SK-N-SH (cell line): Measurements from ENCODE around the gene MAP4K4. TPM values are rescaled to one million over a fixed set of nuclear protein-coding genes. Genes with fewer than 3 reads are reported as not detected.

Experiments used
- CTCF ChIA-PET: fragments of 300-600, 350-600 bp; formaldehyde crosslinking; extraction: SDS; loops from one replicate; lab custom pipeline; 2021; lab: Yijun Ruan, JAX
- POLR2A ChIA-PET: fragments of 350-600 bp; sonication (Branson Sonifier 250); formaldehyde crosslinking; extraction: SDS; loops from one replicate; lab custom pipeline; 2020; ENCODE audit warnings: antibody characterized with exemption, inconsistent platforms; lab: Yijun Ruan, JAX
- DNase-seq: peaks from one replicate; pipeline ENCODE4 v3.0.0; 2012
- H2AFZ ChIP-seq: fragments of 200-600 bp; sonication (generic); 2 replicates; pipeline ENCODE4 v1.8.1; 2016; ENCODE audit warnings: antibody characterized with exemption, mild to moderate bottlenecking, low read depth
- H3F3A ChIP-seq: fragments of 200-600 bp; sonication (generic); replicated peaks from 2 replicates; pipeline ENCODE3; 2016; ENCODE audit warnings: antibody characterized with exemption, mild to moderate bottlenecking; ENCODE audit not compliant: insufficient read depth
- H3K27ac ChIP-seq, 2 experiments: fragments of 200-500 bp in 1 of 2; fragments of 200-600 bp in 1 of 2; sonication (Bioruptor generic) in 1 of 2; sonication (generic), shearing (Covaris generic) in 1 of 2; 2 replicates each; pipeline versions ENCODE4 v1.5.1 to v1.6.1; 2014 to 2016; ENCODE audit warnings: low read depth in 2 of 2, inconsistent platforms in 1 of 2, low read length in 1 of 2, mild to moderate bottlenecking in 1 of 2, mixed read lengths in 1 of 2
- H3K27me3 ChIP-seq: fragments of 200-600 bp; sonication (generic), shearing (Covaris generic); 2 replicates; pipeline ENCODE4 v1.6.1; 2016; ENCODE audit warnings: mixed run types; ENCODE audit not compliant: insufficient read depth
- H3K36me3 ChIP-seq, 2 experiments: fragments of 200-500 bp in 1 of 2; fragments of 200-600 bp in 1 of 2; sonication (Bioruptor generic) in 1 of 2; sonication (generic) in 1 of 2; replicated peaks in 1 of 2; 2 replicates each; pipeline versions ENCODE3 to v1.5.1; 2014 to 2016; ENCODE audit warnings: low read length in 1 of 2, mild to moderate bottlenecking in 1 of 2; ENCODE audit not compliant: insufficient read depth in 2 of 2, control insufficient read depth in 1 of 2
- H3K4me1 ChIP-seq, 2 experiments: fragments of 200-500 bp in 1 of 2; fragments of 200-600 bp in 1 of 2; sonication (Bioruptor generic) in 1 of 2; sonication (generic), shearing (Covaris generic) in 1 of 2; 2 replicates each; pipeline versions ENCODE4 v1.5.1 to v1.6.1; 2014 to 2016; ENCODE audit warnings: low read depth in 1 of 2, low read length in 1 of 2, mixed run types in 1 of 2; ENCODE audit not compliant: insufficient read depth in 2 of 2, control insufficient read depth in 1 of 2
- H3K4me2 ChIP-seq: fragments of 200-600 bp; sonication (generic), shearing (Covaris generic); 2 replicates; pipeline ENCODE4 v1.6.1; 2017; ENCODE audit warnings: mixed run types
- H3K4me3 ChIP-seq, 2 experiments: fragments of 200-500 bp in 1 of 2; fragments of 200-600 bp in 1 of 2; sonication (Bioruptor generic) in 1 of 2; sonication (generic), shearing (Covaris generic) in 1 of 2; 2 replicates each; pipeline versions ENCODE4 v1.5.1 to v1.8.1; 2014 to 2016; ENCODE audit warnings: low read depth in 2 of 2, inconsistent platforms in 1 of 2, low read length in 1 of 2, mild to moderate bottlenecking in 1 of 2, mixed read lengths in 1 of 2, moderate library complexity in 1 of 2
- H3K79me2 ChIP-seq: fragments of 200-600 bp; sonication (generic); 2 replicates; pipeline ENCODE4 v1.8.1; 2017; ENCODE audit warnings: mild to moderate bottlenecking; ENCODE audit not compliant: insufficient read depth
- H3K9ac ChIP-seq: fragments of 200-600 bp; sonication (generic); 2 replicates; pipeline ENCODE4 v1.6.1; 2017; ENCODE audit warnings: mixed run types
- H3K9me2 ChIP-seq: fragments of 200-600 bp; sonication (generic); 2 replicates; pipeline ENCODE4 v1.6.1; 2017; ENCODE audit warnings: mixed run types
- H3K9me3 ChIP-seq: fragments of 200-600 bp; sonication (generic); 2 replicates; pipeline ENCODE4 v1.6.1; 2017; ENCODE audit warnings: mixed run types, mild to moderate bottlenecking, moderate library complexity
- H4K20me1 ChIP-seq: fragments of 200-600 bp; sonication (generic); 2 replicates; pipeline ENCODE4 v1.6.1; 2017; ENCODE audit warnings: mild to moderate bottlenecking, mixed run types; ENCODE audit not compliant: insufficient read depth
- EZH2phosphoT487 ChIP-seq: fragments of 200-600 bp; sonication (generic); IDR thresholded peaks from 2 replicates; pipeline ENCODE4 v1.6.1; 2017; ENCODE audit warnings: low read depth, mixed run types, mild to moderate bottlenecking, antibody characterized with exemption, moderate library complexity, borderline replicate concordance
- FOSL2 ChIP-seq: IDR thresholded peaks from 2 replicates; pipeline ENCODE4 v1.4.0; 2012; ENCODE audit warnings: low read depth, mild to moderate bottlenecking, moderate library complexity, borderline replicate concordance
- FOXJ3 ChIP-seq: sonication (generic); formaldehyde crosslinking; IDR thresholded peaks from 2 replicates; pipeline ENCODE4 v1.5.1; 2020; ENCODE audit warnings: mild to moderate bottlenecking, missing genetic modification reagents
- GABPA ChIP-seq: IDR thresholded peaks from 2 replicates; pipeline ENCODE4 v1.4.0; 2012; ENCODE audit warnings: low read depth, mild to moderate bottlenecking
- GATA2 ChIP-seq: sonication (generic); formaldehyde crosslinking; IDR thresholded peaks from 2 replicates; pipeline ENCODE4 v1.5.0; 2020; ENCODE audit warnings: mild to moderate bottlenecking, missing genetic modification reagents
- JUND ChIP-seq: IDR thresholded peaks from 2 replicates; pipeline ENCODE4 v1.4.0; 2012
- MXI1 ChIP-seq: IDR thresholded peaks from 2 replicates; pipeline ENCODE4 v1.6.1; 2012; ENCODE audit warnings: mild to moderate bottlenecking, low read depth, low read length, improper control_type of control experiment
- REST ChIP-seq: IDR thresholded peaks from 2 replicates; pipeline ENCODE4 v1.6.1; 2012; ENCODE audit warnings: mild to moderate bottlenecking, low read depth, low read length, moderate library complexity
- RFX5 ChIP-seq: IDR thresholded peaks from 2 replicates; pipeline ENCODE4 v1.6.1; 2012; ENCODE audit warnings: mild to moderate bottlenecking, improper control_type of control experiment, low read length
- RXRA ChIP-seq: IDR thresholded peaks from 2 replicates; pipeline ENCODE4 v1.4.0; 2012; ENCODE audit warnings: low read depth, mild to moderate bottlenecking, borderline replicate concordance
- WGBS: methylation state at CpG from one replicate; pipeline ENCODE4 v1.1.6; 2017; ENCODE audit warnings: low lambda C conversion rate; 5-methylcytosine and 5-hydroxymethylcytosine counted together
- polyA plus RNA-seq, 3 experiments: library from polyadenylated mRNA; depleted of rRNA; stranded (reverse); fragments of >200 nt; gene quantifications; 2 replicates each; pipeline ENCODE4 v1.2.3, GENCODE V29; 2012
- TF ChIP-seq, protein P1 (sequence below): fragments of 150-350 bp; IDR thresholded peaks from 2 replicates; pipeline ENCODE4 v1.6.1; 2016; ENCODE audit warnings: mild to moderate bottlenecking, low read depth, low read length
- TF ChIP-seq, protein P2 (sequence below): fragments of 150-350 bp; IDR thresholded peaks from 2 replicates; pipeline ENCODE4 v1.6.1; 2017; ENCODE audit warnings: antibody characterized with exemption, low read length, low read depth, borderline replicate concordance

MAP4K4 gene
- polyA plus RNA-seq, 1 of the 3 experiments (the other 2 are of a cell fraction): 72.9 TPM

DNA sequence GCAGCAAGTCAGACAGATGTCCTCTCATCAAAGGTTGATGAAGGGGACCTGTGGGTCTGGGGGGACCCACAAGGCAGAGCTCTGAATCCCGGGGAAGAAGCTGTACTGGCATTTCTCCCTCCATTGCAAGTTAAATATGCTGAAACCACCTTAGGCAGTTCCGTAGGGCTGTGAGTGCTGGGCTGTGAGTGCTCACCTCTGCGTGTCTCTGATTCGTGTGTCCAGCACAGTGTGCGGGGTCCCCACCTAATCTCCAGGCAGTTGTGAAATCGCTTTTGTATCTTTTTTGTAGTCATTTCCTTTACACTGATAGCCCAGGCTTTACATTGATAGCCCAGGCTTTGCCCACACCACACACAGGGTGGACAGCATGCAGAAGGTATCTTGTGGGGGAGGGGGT is 80.6 kb downstream of the MAP4K4 start:
- Histone ChIP-seq H3K36me3 (no peaks in the 10 kb centered on the region), H3K4me2 (no peak overlapping the region), H3K9ac (no peak overlapping the region), H3F3A (no peaks in the 10 kb centered on the region), H3K4me3 (no peak overlapping the region), H3K79me2 (peaks cover 100% of the 10 kb centered on the region), H3K9me3 (no peaks in the 10 kb centered on the region), H2AFZ (no peak overlapping the region), H3K27ac (no peak overlapping the region; a peak in 1 of 4 replicates), H4K20me1 (peaks cover 99% of the 10 kb centered on the region), H3K27me3 (no peaks in the 10 kb centered on the region), H3K4me1 (peaks cover 36 to 37% of the 10 kb centered on the region in 2 experiments), H3K9me2 (no peaks in the 10 kb centered on the region)
- WGBS: 98% methylated on average over 6 of the region's 6 CpGs
- no peak for DNase-seq
- TF ChIP-seq FOSL2: no peak
- TF ChIP-seq RFX5: no peak
- no peak for TF ChIP-seq JUND
- no peak for TF ChIP-seq FOXJ3 (CRISPR knock-in tag)
- ChIA-PET CTCF (interaction anchor here (2.0 kb wide), 1 partner anchor 15 kb away, joined by 6 read pairs; no protein-coding TSS in a partner anchor), POLR2A (no interaction called here)

DNA sequence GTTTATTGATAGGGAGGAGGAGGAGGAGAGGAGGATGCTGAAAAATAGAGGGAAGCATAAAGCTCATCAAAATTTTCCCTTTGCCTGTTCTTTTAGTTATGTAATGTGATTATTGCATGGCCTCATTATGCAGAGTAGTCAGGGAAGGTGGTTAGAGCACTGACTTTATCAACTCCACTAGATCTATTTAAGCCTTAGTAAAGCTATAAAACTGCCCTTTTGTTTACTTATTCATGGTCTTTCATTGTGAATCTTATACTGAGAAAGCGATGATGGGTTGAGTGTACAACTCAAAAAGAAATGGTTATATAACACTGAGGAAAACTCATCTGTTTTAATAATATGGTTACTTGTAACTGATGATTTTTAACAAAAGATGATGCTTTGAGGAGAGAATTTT is 81.7 kb downstream of the MAP4K4 start:
- POLR2A ChIA-PET: no interaction called here
- H3K27me3 ChIP-seq: no peaks in the 10 kb centered on the region
- DNase-seq: no peak
- H2AFZ ChIP-seq: no peak overlapping the region
- peaks cover 100% of the 10 kb centered on the region for H3K79me2 ChIP-seq
- H3K4me2 ChIP-seq: no peak overlapping the region
- CTCF ChIA-PET: interaction anchor here (1.2 to 2.3 kb wide), 2 partner anchors 10 to 52 kb away, joined by 3 to 12 read pairs; no protein-coding TSS in a partner anchor
- no peak overlapping the region for H3K9ac ChIP-seq
- no peaks in the 10 kb centered on the region for H3K9me2 ChIP-seq
- WGBS: 100% methylated on average over 1 of the region's 1 CpG
- no peak overlapping the region for H3K27ac ChIP-seq
- peaks cover 99% of the 10 kb centered on the region for H4K20me1 ChIP-seq
- H3K36me3 ChIP-seq: no peaks in the 10 kb centered on the region
- TF ChIP-seq RFX5 (no peak), GABPA (no peak), GATA2 (no peak), EZH2phosphoT487 (no peak), MXI1 (no peak), RXRA (no peak), REST (no peak)
- TF ChIP-seq, protein P1, sequence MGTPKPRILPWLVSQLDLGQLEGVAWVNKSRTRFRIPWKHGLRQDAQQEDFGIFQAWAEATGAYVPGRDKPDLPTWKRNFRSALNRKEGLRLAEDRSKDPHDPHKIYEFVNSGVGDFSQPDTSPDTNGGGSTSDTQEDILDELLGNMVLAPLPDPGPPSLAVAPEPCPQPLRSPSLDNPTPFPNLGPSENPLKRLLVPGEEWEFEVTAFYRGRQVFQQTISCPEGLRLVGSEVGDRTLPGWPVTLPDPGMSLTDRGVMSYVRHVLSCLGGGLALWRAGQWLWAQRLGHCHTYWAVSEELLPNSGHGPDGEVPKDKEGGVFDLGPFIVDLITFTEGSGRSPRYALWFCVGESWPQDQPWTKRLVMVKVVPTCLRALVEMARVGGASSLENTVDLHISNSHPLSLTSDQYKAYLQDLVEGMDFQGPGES: no peak
- TF ChIP-seq, protein P2, sequence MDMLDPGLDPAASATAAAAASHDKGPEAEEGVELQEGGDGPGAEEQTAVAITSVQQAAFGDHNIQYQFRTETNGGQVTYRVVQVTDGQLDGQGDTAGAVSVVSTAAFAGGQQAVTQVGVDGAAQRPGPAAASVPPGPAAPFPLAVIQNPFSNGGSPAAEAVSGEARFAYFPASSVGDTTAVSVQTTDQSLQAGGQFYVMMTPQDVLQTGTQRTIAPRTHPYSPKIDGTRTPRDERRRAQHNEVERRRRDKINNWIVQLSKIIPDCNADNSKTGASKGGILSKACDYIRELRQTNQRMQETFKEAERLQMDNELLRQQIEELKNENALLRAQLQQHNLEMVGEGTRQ: no peak
- no peak overlapping the region for H3K4me3 ChIP-seq
- H3K4me1 ChIP-seq: peaks cover 36 to 37% of the 10 kb centered on the region in 2 experiments
- H3K9me3 ChIP-seq: no peaks in the 10 kb centered on the region
- H3F3A ChIP-seq: no peaks in the 10 kb centered on the region
